Panc1 (cell line): ENCODE measurements around the gene TMEM175.

ENCODE experiments used
- POLR2AphosphoS5 ChIP-seq: IDR thresholded peaks from 2 replicates; pipeline ENCODE4 v1.6.1; 2012; ENCODE audit warnings: mild to moderate bottlenecking, low read depth, low read length, moderate library complexity
- TCF7L2 ChIP-seq: IDR thresholded peaks from 2 replicates; pipeline ENCODE4 v1.6.1; 2011; ENCODE audit warnings: mild to moderate bottlenecking, low read depth, low read length, inconsistent platforms
- TF ChIP-seq, protein P1 (sequence below): fragments of 450-650 bp; IDR thresholded peaks from 2 replicates; pipeline ENCODE4 v1.5.1; 2017; ENCODE audit warnings: mild to moderate bottlenecking

DNA sequence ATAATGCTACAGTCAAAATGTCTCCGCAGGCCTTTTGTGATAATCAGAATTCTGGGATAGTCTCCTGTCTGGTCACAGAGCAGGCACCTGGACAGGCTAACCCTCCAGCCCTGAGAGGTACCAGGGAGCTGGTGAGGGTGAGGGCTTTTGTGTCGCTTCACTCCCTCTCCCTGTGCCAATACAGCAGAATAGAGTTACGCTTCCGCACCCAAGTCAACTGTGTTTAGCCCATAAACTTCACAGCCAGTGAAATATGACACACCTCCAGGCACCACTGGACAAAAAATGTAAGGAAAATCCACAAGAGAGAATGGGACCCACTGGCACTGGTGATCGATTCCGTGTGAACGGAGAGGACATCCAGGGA, 1.4 kb upstream of the TMEM175 start:
- TF ChIP-seq, protein P1, sequence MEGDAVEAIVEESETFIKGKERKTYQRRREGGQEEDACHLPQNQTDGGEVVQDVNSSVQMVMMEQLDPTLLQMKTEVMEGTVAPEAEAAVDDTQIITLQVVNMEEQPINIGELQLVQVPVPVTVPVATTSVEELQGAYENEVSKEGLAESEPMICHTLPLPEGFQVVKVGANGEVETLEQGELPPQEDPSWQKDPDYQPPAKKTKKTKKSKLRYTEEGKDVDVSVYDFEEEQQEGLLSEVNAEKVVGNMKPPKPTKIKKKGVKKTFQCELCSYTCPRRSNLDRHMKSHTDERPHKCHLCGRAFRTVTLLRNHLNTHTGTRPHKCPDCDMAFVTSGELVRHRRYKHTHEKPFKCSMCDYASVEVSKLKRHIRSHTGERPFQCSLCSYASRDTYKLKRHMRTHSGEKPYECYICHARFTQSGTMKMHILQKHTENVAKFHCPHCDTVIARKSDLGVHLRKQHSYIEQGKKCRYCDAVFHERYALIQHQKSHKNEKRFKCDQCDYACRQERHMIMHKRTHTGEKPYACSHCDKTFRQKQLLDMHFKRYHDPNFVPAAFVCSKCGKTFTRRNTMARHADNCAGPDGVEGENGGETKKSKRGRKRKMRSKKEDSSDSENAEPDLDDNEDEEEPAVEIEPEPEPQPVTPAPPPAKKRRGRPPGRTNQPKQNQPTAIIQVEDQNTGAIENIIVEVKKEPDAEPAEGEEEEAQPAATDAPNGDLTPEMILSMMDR: no peak
- no peak for TF ChIP-seq POLR2AphosphoS5
- TF ChIP-seq TCF7L2: no peak
